ENCODE results near the gene RNF10. TPM values are rescaled to one million over a fixed set of nuclear protein-coding genes. Genes with fewer than 3 reads are reported as not detected.

Gene RNF10
- total RNA-seq (2014; rRNA removed; shearing (Covaris generic)): 45.1 and 59.2 TPM in 2 replicates

GRCh38 chr12:120534203-120534702 is at the start of gene RNF10:
TSS of gene RNF10 (plus strand) at chr12:120534356. CDS start at chr12:120534812, 456 bp downstream.

GRCh38 chr12:120495731-120496412 is 38.3 kb upstream of the RNF10 start, which contains the start of gene DYNLL1:
TSS of gene DYNLL1 (plus strand) at chr12:120496113. CDS start at chr12:120496422, 309 bp downstream.

GRCh38 chr12:120528861-120529525 is 5.2 kb upstream of the RNF10 start, which contains the start of gene COQ5:
TSS of gene COQ5 (minus strand) at chr12:120529158. CDS start at chr12:120529141, 17 bp downstream.

GRCh38 chr12:120580787-120581723 is 46.9 kb downstream of the RNF10 start, which contains the start of gene POP5:
TSS of gene POP5 (minus strand) at chr12:120581402. CDS start at chr12:120581362, 40 bp downstream.

Small RNA genes within 50 kb of the gene (small RNA-seq; reads per million reads assigned to genes)
- gene RF00019: not detected

Other genes starting within 250 kb of the RNF10 start
- gene RNU4-2, start 242.5 kb upstream of the RNF10 start, total RNA-seq (2014; rRNA removed; shearing (Covaris generic)): under 0.01 TPM in 1 of 2 replicates, not detected in the other
- under 0.01 TPM in 2 replicates for gene RNU4-1, start 241.1 kb upstream of the RNF10 start, total RNA-seq (2014; rRNA removed; shearing (Covaris generic))
- 0.80 and 1.3 TPM in 2 replicates for gene SIRT4, start 232.0 kb upstream of the RNF10 start, total RNA-seq (2014; rRNA removed; shearing (Covaris generic))
- not detected in 2 replicates for gene PLA2G1B, start 206.6 kb upstream of the RNF10 start, total RNA-seq (2014; rRNA removed; shearing (Covaris generic))
- 0.19 TPM in 2 replicates for gene MSI1, start 165.2 kb upstream of the RNF10 start, total RNA-seq (2014; rRNA removed; shearing (Covaris generic))
- 679 and 783 TPM in 2 replicates for gene COX6A1, start 96.2 kb upstream of the RNF10 start, total RNA-seq (2014; rRNA removed; shearing (Covaris generic))
- 22.1 and 25.3 TPM in 2 replicates for gene TRIAP1, start 88.0 kb upstream of the RNF10 start, total RNA-seq (2014; rRNA removed; shearing (Covaris generic))
- 17.7 and 24.7 TPM in 2 replicates for gene GATC, start 87.9 kb upstream of the RNF10 start, total RNA-seq (2014; rRNA removed; shearing (Covaris generic))
- gene SRSF9, start 64.6 kb upstream of the RNF10 start, total RNA-seq (2014; rRNA removed; shearing (Covaris generic)): 187 and 192 TPM in 2 replicates
- gene DYNLL1, start 38.2 kb upstream of the RNF10 start, total RNA-seq (2014; rRNA removed; shearing (Covaris generic)): 261 and 283 TPM in 2 replicates
- gene COQ5, start 5.2 kb upstream of the RNF10 start, total RNA-seq (2014; rRNA removed; shearing (Covaris generic)): 35.6 and 40.7 TPM in 2 replicates
- gene POP5, start 47.0 kb downstream of the RNF10 start, total RNA-seq (2014; rRNA removed; shearing (Covaris generic)): 70.6 and 71.3 TPM in 2 replicates
- not detected in 2 replicates for gene CABP1, start 106.3 kb downstream of the RNF10 start, total RNA-seq (2014; rRNA removed; shearing (Covaris generic))
- gene MLEC, start 152.8 kb downstream of the RNF10 start, total RNA-seq (2014; rRNA removed; shearing (Covaris generic)): 79.1 and 82.7 TPM in 2 replicates
- gene UNC119B, start 176.1 kb downstream of the RNF10 start, total RNA-seq (2014; rRNA removed; shearing (Covaris generic)): 19.3 and 26.3 TPM in 2 replicates
- 11.9 and 12.7 TPM in 2 replicates for gene ACADS, start 191.5 kb downstream of the RNF10 start, total RNA-seq (2014; rRNA removed; shearing (Covaris generic))